Left hindlimb (tissue), 1 donor: ENCODE results near the gene NAV2.

ENCODE experiments used
- DNase-seq: peaks from one replicate; pipeline ENCODE4 v3.0.0-alpha.2; 2018

The NAV2 gene

GRCh38 chr11:19747634-19748033, 35.0 kb downstream of the NAV2 start:
- no peak for DNase-seq

GRCh38 chr11:19751055-19751454, 38.4 kb downstream of the NAV2 start:
- DNase-seq: no peak

GRCh38 chr11:19753451-19754106, 40.9 kb downstream of the NAV2 start:
- DNase-seq: no peak

- no peak for DNase-seq
Measured at GRCh38 chr11:19756675-19757475, 44.2 kb downstream of the NAV2 start.

- no peak for DNase-seq
Measured at GRCh38 chr11:19759389-19759788, 46.8 kb downstream of the NAV2 start.

- DNase-seq: no peak
Measured at GRCh38 chr11:19762266-19762665, 49.6 kb downstream of the NAV2 start.

- DNase-seq: no peak
Measured at GRCh38 chr11:19763330-19763729, 50.7 kb downstream of the NAV2 start.

GRCh38 chr11:19766206-19766605, 53.6 kb downstream of the NAV2 start:
- no peak for DNase-seq

- DNase-seq: no peak
Measured at GRCh38 chr11:19766810-19767209, 54.2 kb downstream of the NAV2 start.

- no peak for DNase-seq
Measured at GRCh38 chr11:19767627-19768151, 55.1 kb downstream of the NAV2 start.

GRCh38 chr11:19768197-19768596, 55.6 kb downstream of the NAV2 start:
- DNase-seq: no peak

GRCh38 chr11:19768815-19769214, 56.2 kb downstream of the NAV2 start:
- no peak for DNase-seq

- DNase-seq: no peak
Measured at GRCh38 chr11:19769820-19770219, 57.2 kb downstream of the NAV2 start.

- DNase-seq: no peak
Measured at GRCh38 chr11:19770277-19770676, 57.6 kb downstream of the NAV2 start.

- no peak for DNase-seq
Measured at GRCh38 chr11:19771463-19771862, 58.8 kb downstream of the NAV2 start.

- no peak for DNase-seq
Measured at GRCh38 chr11:19772480-19772879, 59.8 kb downstream of the NAV2 start.

GRCh38 chr11:19774329-19774728, 61.7 kb downstream of the NAV2 start:
- no peak for DNase-seq

- no peak for DNase-seq
Measured at GRCh38 chr11:19774817-19775580, 62.4 kb downstream of the NAV2 start.

GRCh38 chr11:19775622-19776021, 63.0 kb downstream of the NAV2 start:
- no peak for DNase-seq

- no peak for DNase-seq
Measured at GRCh38 chr11:19777039-19777376, 64.4 kb downstream of the NAV2 start.

- DNase-seq: no peak
Measured at GRCh38 chr11:19777377-19778102, 64.9 kb downstream of the NAV2 start.

- no peak for DNase-seq
Measured at GRCh38 chr11:19779740-19780139, 67.1 kb downstream of the NAV2 start.

GRCh38 chr11:19781351-19781750, 68.7 kb downstream of the NAV2 start:
- no peak for DNase-seq
